IPS-15b (cell line): ENCODE results near the gene INO80E.
"Not testable (repeated sequence)": the region's sequence is repeated elsewhere in the genome, so short reads cannot be mapped to it uniquely, and the experiment has no call there.

Experiments
- H3K27me3 ChIP-seq: one replicate; pipeline ENCODE4 v1.6.1; 2013; ENCODE audit warnings: low read length; ENCODE audit not compliant: control insufficient read depth, insufficient read depth
- H3K36me3 ChIP-seq: one replicate; pipeline ENCODE4 v1.6.1; 2013; ENCODE audit warnings: low read length; ENCODE audit not compliant: control insufficient read depth, insufficient read depth
- H3K4me1 ChIP-seq: one replicate; pipeline ENCODE4 v1.6.1; 2013; ENCODE audit warnings: mild to moderate bottlenecking, low read length; ENCODE audit not compliant: control insufficient read depth, insufficient read depth
- H3K4me3 ChIP-seq: one replicate; pipeline ENCODE4 v1.5.1; 2013; ENCODE audit warnings: low read depth, low read length
- H3K9ac ChIP-seq: one replicate; pipeline ENCODE4 v1.6.1; 2013; ENCODE audit warnings: low read depth, mild to moderate bottlenecking, low read length
- H3K9me3 ChIP-seq: one replicate; pipeline ENCODE4 v1.6.1; 2013; ENCODE audit warnings: mild to moderate bottlenecking, low read length; ENCODE audit not compliant: control insufficient read depth, insufficient read depth

Gene INO80E, protein sequence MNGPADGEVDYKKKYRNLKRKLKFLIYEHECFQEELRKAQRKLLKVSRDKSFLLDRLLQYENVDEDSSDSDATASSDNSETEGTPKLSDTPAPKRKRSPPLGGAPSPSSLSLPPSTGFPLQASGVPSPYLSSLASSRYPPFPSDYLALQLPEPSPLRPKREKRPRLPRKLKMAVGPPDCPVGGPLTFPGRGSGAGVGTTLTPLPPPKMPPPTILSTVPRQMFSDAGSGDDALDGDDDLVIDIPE

DNA sequence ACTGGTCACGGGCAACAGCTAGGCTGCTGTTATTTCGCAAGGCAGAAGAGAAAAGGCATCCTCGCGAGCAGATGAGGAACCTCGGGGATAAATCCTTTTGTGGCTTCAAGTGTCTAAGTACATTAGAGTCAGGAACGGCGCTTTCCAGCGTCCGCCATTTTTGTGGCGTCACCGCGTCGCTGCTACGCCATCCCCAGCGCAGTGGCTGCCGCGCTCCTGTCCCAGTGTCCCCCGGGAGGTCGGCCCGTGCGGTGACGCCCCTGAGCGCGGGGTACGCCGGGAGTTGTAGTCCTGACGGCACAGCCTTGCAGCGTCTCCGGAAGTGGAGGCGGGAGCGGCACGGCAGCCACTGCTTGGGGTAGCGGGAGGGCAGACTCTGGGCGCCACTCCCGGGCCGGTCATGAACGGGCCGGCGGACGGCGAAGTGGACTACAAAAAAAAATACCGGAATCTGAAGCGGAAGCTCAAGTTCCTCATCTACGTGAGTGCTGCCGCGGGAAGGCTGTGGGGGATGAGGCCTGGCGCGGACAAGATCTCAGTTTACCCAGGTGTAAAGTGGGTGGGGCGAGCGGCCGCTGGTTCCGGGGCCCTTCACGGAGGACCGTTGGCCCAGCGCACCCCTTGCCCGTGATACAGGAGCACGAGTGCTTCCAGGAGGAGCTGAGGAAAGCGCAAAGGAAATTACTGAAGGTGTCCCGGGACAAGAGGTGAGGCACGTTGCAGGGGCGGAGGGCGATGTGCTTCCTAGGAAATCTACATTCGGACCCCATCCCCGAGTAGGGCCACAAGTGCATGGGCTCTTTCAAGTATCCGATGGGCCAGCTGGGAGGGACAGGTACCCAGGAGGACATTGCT, at the start of gene INO80E:
INO80E (plus strand) TSS at position 331 of the 855 bp plus-strand sequence; CDS start at position 401, 70 bp downstream.
- H3K9me3 ChIP-seq = no peaks in the 10 kb centered on the region
- peak within 1 kb of the TSS; percentile 90 for H3K9ac ChIP-seq
- peaks cover 20% of the 10 kb centered on the region for H3K36me3 ChIP-seq
- no peaks in the 10 kb centered on the region for H3K27me3 ChIP-seq
- peak within 1 kb of the TSS; percentile 83 for H3K4me3 ChIP-seq
- peaks cover 3% of the 10 kb centered on the region for H3K4me1 ChIP-seq

DNA sequence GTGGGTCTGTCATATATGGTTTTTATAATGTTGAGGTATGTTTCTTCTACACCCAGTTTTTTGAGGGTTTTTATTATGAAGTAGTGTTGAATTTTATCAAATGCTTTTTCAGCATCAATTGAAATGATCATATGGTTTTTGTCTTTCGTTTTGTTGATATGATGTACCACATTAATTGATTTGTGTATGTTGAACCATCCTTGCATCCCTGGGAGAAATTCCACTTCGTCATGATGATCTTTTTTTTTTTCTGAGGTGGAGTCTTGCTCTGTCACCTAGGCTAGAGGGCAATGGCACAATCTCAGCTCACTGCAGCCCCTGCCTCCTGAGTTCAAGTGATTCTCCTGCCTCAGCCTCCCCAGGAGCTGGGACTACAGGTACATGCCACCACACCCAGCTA, 48.1 kb upstream of the INO80E start:
- H3K36me3 ChIP-seq = no peaks in the 10 kb centered on the region
- H3K4me3 ChIP-seq = no peak overlapping the region
- H3K27me3 ChIP-seq = no peaks in the 10 kb centered on the region
- no peak overlapping the region for H3K9ac ChIP-seq
- H3K9me3 ChIP-seq = no peaks in the 10 kb centered on the region
- H3K4me1 ChIP-seq = peaks cover 7% of the 10 kb centered on the region

DNA sequence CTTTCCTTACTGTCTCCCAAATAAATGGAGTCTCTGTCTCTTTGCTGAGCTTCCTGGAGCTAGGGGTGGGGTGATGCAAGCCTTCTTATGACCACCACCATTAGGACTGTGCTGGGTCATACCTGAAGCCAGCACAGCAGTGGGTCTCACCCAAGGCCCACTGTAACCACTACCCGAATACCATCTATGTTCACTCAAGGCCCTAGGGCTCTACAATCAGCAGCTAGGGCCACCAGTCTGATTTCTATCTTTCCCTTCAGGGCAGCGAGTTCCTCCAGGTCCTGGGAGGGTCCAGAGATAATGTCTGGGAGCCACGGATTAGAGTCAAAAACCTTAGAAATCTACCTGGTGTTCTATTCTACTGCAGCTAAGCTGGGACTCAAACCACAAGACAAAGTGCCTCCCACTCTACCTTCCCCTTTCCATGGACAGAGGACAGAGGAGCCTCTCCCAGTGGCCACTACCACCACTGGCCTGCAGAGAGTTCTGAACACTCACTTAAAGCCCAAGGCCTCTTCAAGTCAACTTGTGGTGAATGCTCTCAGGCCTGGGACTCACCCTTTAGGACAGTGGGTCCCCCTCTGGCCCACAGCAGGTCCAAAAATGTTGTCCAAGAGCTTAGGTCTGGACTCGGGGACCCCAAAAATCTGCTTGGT, 45.1 kb upstream of the INO80E start:
- H3K4me3 ChIP-seq = no peak overlapping the region
- H3K9ac ChIP-seq = no peak overlapping the region
- H3K4me1 ChIP-seq = no peaks in the 10 kb centered on the region
- no peaks in the 10 kb centered on the region for H3K36me3 ChIP-seq
- no peaks in the 10 kb centered on the region for H3K27me3 ChIP-seq
- no peaks in the 10 kb centered on the region for H3K9me3 ChIP-seq

DNA sequence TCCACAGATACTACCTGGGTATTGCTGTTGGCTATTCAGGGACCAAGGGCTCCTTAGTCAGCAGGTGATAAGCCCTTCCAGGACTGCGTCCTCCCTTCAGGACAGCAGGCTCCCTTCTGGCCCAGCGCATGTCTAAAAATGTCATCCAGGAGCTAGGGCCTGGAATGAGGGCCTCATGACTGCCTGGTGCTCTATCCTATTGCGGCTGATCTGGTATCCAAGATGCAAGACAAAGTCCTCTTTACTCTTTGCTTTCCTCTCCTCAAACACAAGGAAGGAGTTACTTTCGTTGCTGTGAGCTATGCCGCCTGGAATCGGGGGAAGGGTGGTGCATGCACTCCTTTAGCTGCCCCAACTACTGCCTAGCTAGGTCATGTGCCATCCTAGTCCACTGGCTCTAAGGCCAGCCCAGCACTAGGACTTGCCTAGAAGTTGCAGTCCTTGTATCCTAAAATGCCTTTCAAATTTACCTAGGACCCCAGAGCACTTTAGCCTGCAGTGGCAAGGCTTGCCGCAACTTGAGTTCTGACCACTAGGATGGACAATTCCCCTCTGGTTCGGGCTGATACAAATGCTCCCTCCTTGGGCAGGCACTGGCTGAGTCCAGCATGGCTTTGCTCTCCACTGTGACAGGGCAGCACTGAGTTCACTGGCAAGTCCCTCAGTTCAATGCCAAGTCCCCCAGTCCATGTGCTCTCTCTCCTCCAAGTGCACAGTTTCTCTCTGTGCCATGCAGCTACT, 44.2 kb upstream of the INO80E start:
- H3K36me3 ChIP-seq = no peaks in the 10 kb centered on the region
- no peaks in the 10 kb centered on the region for H3K4me1 ChIP-seq
- no peaks in the 10 kb centered on the region for H3K9me3 ChIP-seq
- no peaks in the 10 kb centered on the region for H3K27me3 ChIP-seq
- no peak overlapping the region for H3K9ac ChIP-seq
- no peak overlapping the region for H3K4me3 ChIP-seq

DNA sequence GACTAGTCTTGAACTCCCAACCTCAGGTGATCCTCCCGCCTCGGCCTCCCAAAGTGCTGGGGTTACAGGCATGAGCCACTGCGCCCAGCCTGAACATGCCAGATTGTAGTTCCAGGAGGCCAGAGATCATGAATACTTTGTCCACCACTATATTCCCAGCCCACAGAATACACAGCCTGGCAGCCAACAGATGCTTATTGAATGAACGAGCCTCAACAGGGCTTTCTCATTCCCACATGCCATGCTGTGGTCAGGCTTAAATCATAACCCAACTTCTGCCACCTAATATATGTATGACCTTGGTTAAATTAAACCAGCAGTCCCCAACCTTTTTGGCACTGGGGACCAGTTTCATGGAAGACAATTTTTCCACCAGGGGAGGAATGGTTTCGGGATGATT, 37.3 kb upstream of the INO80E start:
- Histone ChIP-seq H3K4me1 (peaks cover 4% of the 10 kb centered on the region), H3K36me3 (no peaks in the 10 kb centered on the region), H3K9ac (no peak overlapping the region), H3K9me3 (no peaks in the 10 kb centered on the region), H3K4me3 (no peak overlapping the region), H3K27me3 (no peaks in the 10 kb centered on the region)

DNA sequence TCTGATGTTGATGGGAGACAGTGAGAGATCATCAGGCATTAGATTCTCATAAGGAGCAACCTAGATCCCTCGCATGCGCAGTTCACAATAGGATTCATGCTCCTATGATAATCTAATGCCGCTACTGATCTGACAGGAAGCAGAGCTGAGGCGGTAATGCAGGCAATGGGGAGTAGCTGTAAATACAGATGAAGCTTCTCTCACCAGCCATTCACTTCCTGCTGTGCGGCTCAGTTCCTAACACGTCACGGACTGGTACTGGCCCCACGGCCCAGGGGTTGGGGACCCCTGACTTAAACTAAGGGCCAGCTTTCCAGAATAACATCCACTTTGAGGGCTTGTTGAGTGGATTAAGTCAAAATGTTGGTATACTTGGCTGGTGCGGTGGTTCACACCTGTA, 36.7 kb upstream of the INO80E start:
- Histone ChIP-seq H3K36me3 (no peaks in the 10 kb centered on the region), H3K27me3 (no peaks in the 10 kb centered on the region), H3K9me3 (no peaks in the 10 kb centered on the region), H3K9ac (no peak overlapping the region), H3K4me1 (peaks cover 4% of the 10 kb centered on the region), H3K4me3 (no peak overlapping the region)

DNA sequence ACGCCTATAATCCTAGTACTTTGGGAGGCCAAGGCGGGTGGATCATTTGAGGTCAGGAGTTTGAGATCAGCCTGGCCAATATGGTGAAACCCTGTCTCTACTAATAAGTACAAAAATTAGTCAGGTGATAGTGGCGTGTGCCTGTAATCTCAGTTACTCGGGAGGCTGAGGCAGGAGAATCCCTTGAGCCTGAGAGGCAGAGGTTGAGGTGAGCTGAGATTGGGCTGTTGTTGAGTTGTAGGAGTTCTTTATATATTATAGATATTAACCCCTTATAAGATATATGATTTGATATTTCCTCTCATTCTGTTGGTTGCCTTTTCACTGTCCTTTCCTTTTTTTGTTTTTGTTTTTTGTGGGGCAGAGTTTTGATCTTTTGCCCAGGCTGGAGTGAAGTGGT, 36.2 kb upstream of the INO80E start:
- not testable (repeated sequence) for H3K9me3 ChIP-seq, H3K4me1 ChIP-seq, H3K9ac ChIP-seq, H3K27me3 ChIP-seq, H3K4me3 ChIP-seq, H3K36me3 ChIP-seq

DNA sequence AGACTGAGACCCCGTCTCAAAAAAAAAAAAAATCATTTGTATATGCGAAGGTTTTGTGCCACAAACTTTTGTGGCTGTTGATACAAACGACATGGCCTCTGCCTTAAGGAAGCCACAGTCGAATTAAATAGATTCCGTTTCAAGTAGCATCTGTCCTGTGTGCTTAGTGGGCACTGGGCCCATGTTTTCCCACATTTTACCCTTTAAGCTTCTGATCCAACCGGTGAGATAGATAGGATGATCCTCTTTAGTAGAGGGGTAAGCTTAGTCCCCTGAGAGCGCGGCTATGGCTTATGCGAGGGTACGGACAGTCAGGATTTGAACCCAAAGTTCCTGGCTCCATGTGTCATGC, 34.9 kb upstream of the INO80E start:
- H3K4me3 ChIP-seq = peak overlapping the region; percentile 91
- H3K4me1 ChIP-seq = peaks cover 4% of the 10 kb centered on the region
- no peaks in the 10 kb centered on the region for H3K9me3 ChIP-seq
- no peaks in the 10 kb centered on the region for H3K36me3 ChIP-seq
- H3K27me3 ChIP-seq = no peaks in the 10 kb centered on the region
- H3K9ac ChIP-seq = peak overlapping the region; percentile 90

DNA sequence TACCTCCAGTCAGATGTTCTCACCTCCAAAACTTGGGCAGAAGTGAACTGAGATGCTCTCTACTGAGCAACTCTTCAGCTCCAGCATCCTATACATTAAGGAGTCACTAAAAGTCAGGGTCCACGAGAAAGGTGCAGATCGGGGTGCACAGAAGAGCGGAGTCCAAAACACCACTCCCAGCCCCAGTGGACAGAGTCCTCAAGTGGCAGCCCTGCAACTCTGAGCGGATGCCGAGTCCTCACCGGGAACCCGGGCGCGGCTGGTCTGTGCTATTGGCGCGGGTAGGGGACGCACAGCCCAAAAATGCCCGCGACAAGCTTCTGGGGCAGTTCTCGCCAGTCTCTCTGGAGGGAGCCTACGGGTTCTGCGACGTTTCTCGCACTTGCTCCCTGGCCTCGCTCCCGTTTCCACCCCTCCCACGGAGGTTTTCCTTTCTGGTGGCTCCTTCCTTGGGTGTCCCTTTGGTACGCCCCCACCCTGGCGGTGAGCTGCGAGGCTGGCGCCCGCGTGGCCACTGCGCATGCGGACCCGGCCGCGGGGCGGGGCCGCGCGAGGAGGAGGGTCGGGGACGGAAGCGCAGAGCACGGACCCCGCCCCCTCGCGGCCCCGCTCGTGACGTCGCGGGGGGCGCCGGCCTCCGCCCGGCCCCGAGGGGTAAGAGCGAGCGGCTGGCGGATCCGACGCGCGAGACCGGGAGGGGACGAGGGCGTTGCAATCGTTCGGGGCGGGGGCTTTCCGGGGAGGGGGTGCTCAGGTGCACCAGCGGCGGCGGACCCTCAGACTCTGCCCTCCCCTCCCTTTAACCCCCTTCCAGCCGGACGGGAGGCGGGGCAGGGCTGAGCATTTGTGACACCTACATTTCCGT, 34.3 kb upstream of the INO80E start, which contains the start of gene TMEM219:
TMEM219 (plus strand) TSS at position 601 of the 865 bp plus-strand sequence. CDS start 1,065 bp downstream, outside the sequence.
- Histone ChIP-seq H3K27me3 (no peaks in the 10 kb centered on the region), H3K4me1 (peaks cover 4% of the 10 kb centered on the region), H3K9me3 (no peaks in the 10 kb centered on the region), H3K9ac (peak within 1 kb of the TSS; percentile 90), H3K36me3 (no peaks in the 10 kb centered on the region), H3K4me3 (peak within 1 kb of the TSS; percentile 91)

DNA sequence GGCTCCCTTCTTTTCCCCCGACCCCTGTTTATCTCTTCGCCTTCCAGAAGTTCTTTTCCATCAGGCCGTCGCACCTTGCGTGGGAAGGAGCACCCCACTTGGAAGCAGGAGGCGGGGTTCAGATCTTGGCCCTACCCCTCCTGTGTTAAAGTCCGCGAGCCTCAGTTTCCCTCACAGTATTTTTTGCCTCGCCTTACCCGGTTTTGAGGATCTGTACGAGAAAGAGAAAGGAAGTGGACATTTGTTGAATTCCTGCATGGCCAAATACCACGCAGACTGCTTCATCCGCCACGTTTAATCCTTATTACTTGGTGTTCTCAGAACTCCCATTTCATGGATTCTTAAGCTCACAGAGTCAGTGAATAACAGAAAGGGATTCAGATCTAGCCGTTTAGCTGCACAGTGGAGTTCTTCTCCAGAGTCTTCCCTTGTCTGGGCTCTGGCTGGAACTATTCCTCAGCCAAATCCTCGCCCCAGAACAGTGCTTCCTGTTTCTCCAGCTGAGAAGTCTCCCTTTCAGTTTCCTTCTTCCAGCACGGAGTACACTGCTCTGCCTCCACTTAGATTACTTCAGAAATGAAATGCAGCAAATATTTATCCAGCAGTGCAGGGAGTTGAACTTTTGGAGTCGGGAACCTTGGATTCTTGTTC, 33.6 kb upstream of the INO80E start:
- Histone ChIP-seq H3K9me3 (no peaks in the 10 kb centered on the region), H3K36me3 (no peaks in the 10 kb centered on the region), H3K9ac (peak overlapping the region; percentile 54), H3K4me1 (peaks cover 4% of the 10 kb centered on the region), H3K27me3 (no peaks in the 10 kb centered on the region), H3K4me3 (peak overlapping the region; percentile 75)
